Spleen (tissue), 7 donors: ENCODE results near the gene DGKH.

Experiments used
- POLR2A ChIP-seq, 3 donors: fragments of 450-650 bp; IDR thresholded peaks; one replicate each; pipeline ENCODE4 v1.5.1; 2017; ENCODE audit warnings: antibody characterized with exemption in 3 of 3, mild to moderate bottlenecking in 1 of 3
- POLR2AphosphoS5 ChIP-seq, 3 donors: sonication (generic); formaldehyde crosslinking; IDR thresholded peaks; one replicate each; pipeline ENCODE4 v1.5.1; 2017; ENCODE audit warnings: antibody characterized with exemption in 3 of 3
- TF ChIP-seq, protein P1 (sequence below), 11 experiments: fragments of 200-600 bp in 7 of 11; fragments of 450-650 bp in 4 of 11; sonication (generic) in 4 of 11; IDR thresholded peaks in 8 of 11; conservative IDR thresholded peaks in 3 of 11; 1 replicate in 7 of 11; 2 replicates in 4 of 11; pipeline versions ENCODE4 v1.4.0 to v1.8.0; 2016 to 2021; ENCODE audit warnings: antibody characterized with exemption in 11 of 11, inconsistent platforms in 4 of 11, mild to moderate bottlenecking in 1 of 11
- donor health status: DM: no; HTN: no; CAD: no; lungs with moderate emphysema.
- donor health status: DM: no; HTN: no; CAD: no.
- donor health status: DM: no; HTN: no; CAD: no.

GRCh38 chr13:42041684-42042035 lies 6.8 kb upstream of the DGKH start:
- TF ChIP-seq, protein P1, sequence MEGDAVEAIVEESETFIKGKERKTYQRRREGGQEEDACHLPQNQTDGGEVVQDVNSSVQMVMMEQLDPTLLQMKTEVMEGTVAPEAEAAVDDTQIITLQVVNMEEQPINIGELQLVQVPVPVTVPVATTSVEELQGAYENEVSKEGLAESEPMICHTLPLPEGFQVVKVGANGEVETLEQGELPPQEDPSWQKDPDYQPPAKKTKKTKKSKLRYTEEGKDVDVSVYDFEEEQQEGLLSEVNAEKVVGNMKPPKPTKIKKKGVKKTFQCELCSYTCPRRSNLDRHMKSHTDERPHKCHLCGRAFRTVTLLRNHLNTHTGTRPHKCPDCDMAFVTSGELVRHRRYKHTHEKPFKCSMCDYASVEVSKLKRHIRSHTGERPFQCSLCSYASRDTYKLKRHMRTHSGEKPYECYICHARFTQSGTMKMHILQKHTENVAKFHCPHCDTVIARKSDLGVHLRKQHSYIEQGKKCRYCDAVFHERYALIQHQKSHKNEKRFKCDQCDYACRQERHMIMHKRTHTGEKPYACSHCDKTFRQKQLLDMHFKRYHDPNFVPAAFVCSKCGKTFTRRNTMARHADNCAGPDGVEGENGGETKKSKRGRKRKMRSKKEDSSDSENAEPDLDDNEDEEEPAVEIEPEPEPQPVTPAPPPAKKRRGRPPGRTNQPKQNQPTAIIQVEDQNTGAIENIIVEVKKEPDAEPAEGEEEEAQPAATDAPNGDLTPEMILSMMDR (IDR thresholded peaks at IDR 0.05 in 8 of 11, conservative IDR thresholded peaks at IDR 0.05 in 3 of 11) = peak in 4 of 11 experiments; percentile 18 to 30 (median 26)
- no peak for TF ChIP-seq POLR2AphosphoS5 (IDR thresholded peaks at IDR 0.05)
- TF ChIP-seq POLR2A (IDR thresholded peaks at IDR 0.05) = no peak
